OCI-LY3 (cell line): ENCODE data around the gene SLC9A8.
A peak's percentile ranks its signal among the peaks of the same experiment; 100 is the strongest.

ENCODE experiments used
- CTCF ChIP-seq: fragments of 200-600, 300-600 bp; sonication (generic); IDR thresholded peaks from 2 replicates; pipeline ENCODE4 v1.5.1; 2014; ENCODE audit warnings: antibody characterized with exemption, low read length, low read depth
- EZH2phosphoT487 ChIP-seq: fragments of 200-600 bp; shearing (Covaris generic); IDR thresholded peaks from 2 replicates; pipeline ENCODE4 v1.6.1; 2018; ENCODE audit warnings: antibody characterized with exemption, mixed run types, low read depth

GRCh38 chr20:49888212-49889000, 75.8 kb downstream of the SLC9A8 start:
- TF ChIP-seq CTCF (peak; percentile 99), EZH2phosphoT487 (no peak)
